ENCODE results near the gene LAT.

DNA sequence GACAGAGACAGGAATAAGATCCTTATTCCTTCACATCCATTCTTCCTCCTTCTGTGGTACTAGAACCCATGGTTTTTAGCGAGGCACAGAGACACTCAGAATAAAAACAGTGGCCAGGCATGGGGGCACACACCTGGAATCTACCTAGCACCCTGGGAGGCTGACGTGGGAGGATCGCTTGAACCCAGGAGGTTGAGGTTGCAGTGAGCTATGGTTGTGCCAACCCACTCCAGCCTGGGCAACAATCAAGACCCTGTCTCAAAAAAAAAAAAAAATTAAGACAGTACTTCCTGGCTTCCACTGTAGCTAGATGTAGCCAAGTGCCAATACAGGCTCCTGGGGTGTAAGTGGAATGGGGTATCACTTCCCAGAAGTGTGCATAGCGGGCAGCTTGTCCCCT is 17.7 kb upstream of the LAT start:
- TF ChIP-seq TARDBP (IDR thresholded peaks at IDR 0.05) (no peak), SP1 (IDR thresholded peaks at IDR 0.05) (no peak)
